ENCODE measurements around the gene PELI2. TPM values are rescaled to one million over a fixed set of nuclear protein-coding genes. Genes with fewer than 3 reads are reported as not detected.

The PELI2 gene
- total and polyA plus RNA-seq, 2 experiments from 2014 or later = 4.3 to 16.1 TPM

- TF ChIP-seq, protein P1, sequence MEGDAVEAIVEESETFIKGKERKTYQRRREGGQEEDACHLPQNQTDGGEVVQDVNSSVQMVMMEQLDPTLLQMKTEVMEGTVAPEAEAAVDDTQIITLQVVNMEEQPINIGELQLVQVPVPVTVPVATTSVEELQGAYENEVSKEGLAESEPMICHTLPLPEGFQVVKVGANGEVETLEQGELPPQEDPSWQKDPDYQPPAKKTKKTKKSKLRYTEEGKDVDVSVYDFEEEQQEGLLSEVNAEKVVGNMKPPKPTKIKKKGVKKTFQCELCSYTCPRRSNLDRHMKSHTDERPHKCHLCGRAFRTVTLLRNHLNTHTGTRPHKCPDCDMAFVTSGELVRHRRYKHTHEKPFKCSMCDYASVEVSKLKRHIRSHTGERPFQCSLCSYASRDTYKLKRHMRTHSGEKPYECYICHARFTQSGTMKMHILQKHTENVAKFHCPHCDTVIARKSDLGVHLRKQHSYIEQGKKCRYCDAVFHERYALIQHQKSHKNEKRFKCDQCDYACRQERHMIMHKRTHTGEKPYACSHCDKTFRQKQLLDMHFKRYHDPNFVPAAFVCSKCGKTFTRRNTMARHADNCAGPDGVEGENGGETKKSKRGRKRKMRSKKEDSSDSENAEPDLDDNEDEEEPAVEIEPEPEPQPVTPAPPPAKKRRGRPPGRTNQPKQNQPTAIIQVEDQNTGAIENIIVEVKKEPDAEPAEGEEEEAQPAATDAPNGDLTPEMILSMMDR (IDR thresholded peaks at IDR 0.05; ENCODE audit: poor library complexity) = no peak
- TF ChIP-seq EZH2 (IDR thresholded peaks at IDR 0.05; ENCODE audit: borderline replicate concordance) = no peak
- no peak for TF ChIP-seq EZH2phosphoT487 (IDR thresholded peaks at IDR 0.05; ENCODE audit: low read depth, severe bottlenecking, unreplicated experiment)
- H3K79me2 ChIP-seq = peaks cover 72% of the 10 kb centered on the region
- H3K4me1 ChIP-seq (ENCODE audit: insufficient read depth) = peaks cover 14% of the 10 kb centered on the region
- peaks cover 27% of the 10 kb centered on the region for H4K20me1 ChIP-seq (ENCODE audit: insufficient read depth, poor library complexity, severe bottlenecking)
- H2AFZ ChIP-seq = no peak overlapping the region
- H3K9me2 ChIP-seq (replicated peaks; ENCODE audit: insufficient read depth) = no peaks in the 10 kb centered on the region
- no peak for DNase-seq (ENCODE audit: low spot score)
- H3K27ac ChIP-seq = no peak overlapping the region
- H3K27me3 ChIP-seq = no peaks in the 10 kb centered on the region
- H3K4me3 ChIP-seq = no peak overlapping the region
- no peaks in the 10 kb centered on the region for H3K36me3 ChIP-seq (replicated peaks; ENCODE audit: insufficient read depth, low read depth)
- H3K4me2 ChIP-seq = no peak overlapping the region
- no peaks in the 10 kb centered on the region for H3K9me3 ChIP-seq (ENCODE audit: low read depth)
- WGBS (ENCODE audit: low lambda C conversion rate, missing lambda C conversion rate) = 80% methylated on average over 3 of the region's 3 CpGs
Measured at GRCh38 chr14:56121816-56122215, 3.6 kb downstream of the PELI2 start.

- H3K4me3 ChIP-seq = no peak overlapping the region
- no peak overlapping the region for H2AFZ ChIP-seq
- H3K4me2 ChIP-seq = no peak overlapping the region
- no peaks in the 10 kb centered on the region for H3K9me2 ChIP-seq (replicated peaks; ENCODE audit: insufficient read depth)
- no peaks in the 10 kb centered on the region for H3K36me3 ChIP-seq (replicated peaks; ENCODE audit: insufficient read depth, low read depth)
- 71% methylated on average over 2 of the region's 2 CpGs for WGBS (ENCODE audit: low lambda C conversion rate, missing lambda C conversion rate)
- peaks cover 76% of the 10 kb centered on the region for H3K79me2 ChIP-seq
- H3K27ac ChIP-seq = no peak overlapping the region
- peaks cover 27% of the 10 kb centered on the region for H4K20me1 ChIP-seq (ENCODE audit: insufficient read depth, poor library complexity, severe bottlenecking)
- no peaks in the 10 kb centered on the region for H3K9me3 ChIP-seq (ENCODE audit: low read depth)
- no peak for DNase-seq (ENCODE audit: low spot score)
- no peaks in the 10 kb centered on the region for H3K27me3 ChIP-seq
- TF ChIP-seq EZH2 (IDR thresholded peaks at IDR 0.05; ENCODE audit: borderline replicate concordance) (no peak), EZH2phosphoT487 (IDR thresholded peaks at IDR 0.05; ENCODE audit: low read depth, severe bottlenecking, unreplicated experiment) (no peak)
- TF ChIP-seq, protein P1 (IDR thresholded peaks at IDR 0.05; ENCODE audit: poor library complexity) = no peak
- H3K4me1 ChIP-seq (ENCODE audit: insufficient read depth) = peaks cover 14% of the 10 kb centered on the region
Measured at GRCh38 chr14:56122301-56122700, 4.1 kb downstream of the PELI2 start.

GRCh38 chr14:56124327-56124726 lies 6.1 kb downstream of the PELI2 start:
- Histone ChIP-seq H3K4me2 (no peak overlapping the region), H4K20me1 (ENCODE audit: insufficient read depth, poor library complexity, severe bottlenecking) (peaks cover 27% of the 10 kb centered on the region), H3K9me2 (replicated peaks; ENCODE audit: insufficient read depth) (no peaks in the 10 kb centered on the region), H3K27me3 (no peaks in the 10 kb centered on the region), H2AFZ (no peak overlapping the region), H3K4me1 (ENCODE audit: insufficient read depth) (peaks cover 14% of the 10 kb centered on the region), H3K4me3 (no peak overlapping the region), H3K79me2 (peaks cover 97% of the 10 kb centered on the region), H3K36me3 (replicated peaks; ENCODE audit: insufficient read depth, low read depth) (no peaks in the 10 kb centered on the region), H3K9me3 (ENCODE audit: low read depth) (no peaks in the 10 kb centered on the region), H3K27ac (no peak overlapping the region)
- WGBS (ENCODE audit: low lambda C conversion rate, missing lambda C conversion rate) = 64% methylated on average over 2 of the region's 2 CpGs
- DNase-seq (ENCODE audit: low spot score) = no peak
- TF ChIP-seq, protein P1 (IDR thresholded peaks at IDR 0.05; ENCODE audit: poor library complexity) = no peak
- TF ChIP-seq EZH2phosphoT487 (IDR thresholded peaks at IDR 0.05; ENCODE audit: low read depth, severe bottlenecking, unreplicated experiment) (no peak), EZH2 (IDR thresholded peaks at IDR 0.05; ENCODE audit: borderline replicate concordance) (no peak)

All from hepatocyte (in vitro differentiated cells).